HG03064 (cell line): Measurements from ENCODE around the gene P2RY4.
"Not testable (repeated sequence)": the region's sequence is repeated elsewhere in the genome, so short reads cannot be mapped to it uniquely, and the experiment has no call there.

Source experiments
- ATAC-seq: cut with Tn5 transposase; IDR thresholded peaks from one replicate; pipeline ENCODE4 v1.9.1; 2021; ENCODE audit warnings: low read depth; ENCODE audit not compliant: unreplicated experiment

The P2RY4 gene

DNA sequence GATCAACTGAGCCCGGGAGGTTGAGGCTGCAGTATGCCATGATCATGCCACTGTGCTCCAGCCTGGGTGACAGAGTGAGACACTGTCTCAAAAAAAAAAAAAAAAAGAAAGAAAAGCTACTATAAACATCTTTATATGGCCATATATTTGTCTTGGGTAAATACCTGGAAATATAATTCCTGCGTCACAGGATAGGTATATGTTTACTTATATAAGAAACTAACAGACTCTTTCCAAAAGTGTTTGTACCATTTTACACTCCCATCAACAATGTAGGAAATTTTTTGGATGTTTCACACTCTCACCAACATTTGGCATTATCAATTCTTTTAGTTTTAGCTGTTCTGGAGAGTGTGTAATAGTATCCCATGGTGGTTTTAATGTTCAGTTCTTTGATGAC, 12.8 kb downstream of the P2RY4 start:
- no peak for ATAC-seq

DNA sequence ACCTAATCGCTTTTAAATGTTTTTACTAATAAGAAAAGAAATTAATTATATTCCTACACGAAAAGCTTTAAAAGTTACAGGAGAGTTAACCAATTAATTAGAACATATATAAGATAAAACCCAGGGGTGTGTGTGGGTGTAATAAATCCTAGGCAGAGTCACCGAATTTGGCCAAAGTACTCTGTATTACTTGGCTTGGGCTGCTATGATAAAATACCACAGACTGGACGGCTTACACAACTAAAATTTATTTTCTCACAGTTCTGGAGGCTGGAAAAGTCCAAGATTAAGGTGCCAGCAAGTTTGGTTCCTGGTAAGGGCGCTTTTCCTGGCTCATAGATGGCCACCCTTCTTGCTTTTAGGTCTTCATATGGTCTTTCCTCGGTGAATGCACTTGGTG, 15.1 kb downstream of the P2RY4 start:
- ATAC-seq: no peak

DNA sequence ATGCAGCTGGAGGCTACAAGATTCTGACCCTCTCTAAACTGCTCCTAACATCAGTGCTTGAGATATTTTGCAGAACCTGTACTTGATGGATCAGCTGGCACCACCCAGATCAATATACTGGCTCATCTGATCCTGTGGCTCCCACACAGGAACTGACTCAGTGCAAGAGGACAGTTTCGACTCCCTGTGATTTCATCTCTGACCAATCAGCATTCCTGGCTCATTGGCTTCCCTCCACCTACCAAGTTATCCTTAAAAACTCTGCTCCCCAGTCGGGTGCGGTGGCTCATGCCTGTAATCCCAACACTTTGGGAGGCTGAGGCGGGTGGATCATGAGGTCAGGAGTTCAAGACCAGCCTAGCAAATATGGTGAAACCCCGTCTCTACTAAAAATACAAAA, 16.4 kb downstream of the P2RY4 start:
- not testable (repeated sequence) for ATAC-seq

DNA sequence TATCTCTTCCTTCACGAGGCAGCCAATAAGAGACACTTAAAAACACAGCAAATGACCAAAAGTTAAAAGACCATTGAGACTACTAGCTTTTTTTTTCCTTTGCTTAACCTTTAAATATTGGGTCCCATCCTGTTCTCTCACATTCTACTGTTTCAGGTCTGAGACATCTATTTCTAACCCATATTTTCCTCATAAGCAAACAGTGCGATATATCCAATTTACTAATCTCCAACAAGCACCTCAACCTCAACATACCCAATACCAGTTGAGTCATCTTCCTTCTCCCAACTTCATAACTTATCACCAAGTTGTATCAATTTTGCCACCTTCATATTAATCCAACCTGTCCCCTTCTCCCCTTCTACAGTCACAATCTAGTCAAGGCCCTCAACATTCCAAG, 18.5 kb downstream of the P2RY4 start:
- ATAC-seq: no peak

DNA sequence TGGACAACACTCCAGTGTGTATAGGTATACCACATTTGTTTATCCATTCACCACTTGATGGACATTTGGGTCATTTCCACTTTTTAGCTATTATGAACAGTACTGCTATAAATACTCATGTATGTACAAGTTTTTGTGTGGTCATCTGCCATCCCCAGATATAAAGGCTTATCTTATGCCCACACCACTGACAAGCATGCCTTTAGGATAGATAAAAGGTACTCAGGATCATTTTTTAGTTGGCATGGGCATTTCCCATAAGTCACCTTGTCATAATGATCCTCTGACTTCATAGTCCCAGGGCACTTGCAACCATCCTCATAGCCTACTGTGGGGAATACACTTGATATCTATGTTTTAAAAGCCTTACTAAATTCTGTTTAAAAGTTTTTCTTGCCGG, 19.3 kb downstream of the P2RY4 start:
- no peak for ATAC-seq

DNA sequence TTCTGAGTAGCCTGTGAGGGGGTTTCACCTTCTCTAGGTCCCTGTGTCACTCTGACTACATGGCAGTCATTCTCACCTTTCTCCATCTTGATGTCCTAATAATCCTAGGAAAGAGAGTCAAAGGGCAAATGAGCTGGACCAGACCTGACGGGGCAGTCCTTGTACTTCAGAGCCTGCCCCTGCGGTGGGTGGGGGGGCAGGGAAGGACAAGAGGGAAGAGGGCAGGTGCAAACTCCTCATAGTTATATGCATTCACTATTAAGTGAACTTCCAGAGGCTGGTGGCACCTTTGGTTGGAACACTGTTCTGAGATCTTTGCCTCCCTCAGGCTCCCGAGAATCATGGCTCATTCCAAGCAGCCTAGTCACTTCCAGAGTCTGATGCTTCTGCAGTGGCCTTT, 25.6 kb downstream of the P2RY4 start, which contains the start of gene AWAT1:
Gene AWAT1, plus strand, starts transcription at position 301 of the 400 bp plus-strand sequence. Its CDS starts 41 bp downstream, at position 342.
- ATAC-seq: no peak

DNA sequence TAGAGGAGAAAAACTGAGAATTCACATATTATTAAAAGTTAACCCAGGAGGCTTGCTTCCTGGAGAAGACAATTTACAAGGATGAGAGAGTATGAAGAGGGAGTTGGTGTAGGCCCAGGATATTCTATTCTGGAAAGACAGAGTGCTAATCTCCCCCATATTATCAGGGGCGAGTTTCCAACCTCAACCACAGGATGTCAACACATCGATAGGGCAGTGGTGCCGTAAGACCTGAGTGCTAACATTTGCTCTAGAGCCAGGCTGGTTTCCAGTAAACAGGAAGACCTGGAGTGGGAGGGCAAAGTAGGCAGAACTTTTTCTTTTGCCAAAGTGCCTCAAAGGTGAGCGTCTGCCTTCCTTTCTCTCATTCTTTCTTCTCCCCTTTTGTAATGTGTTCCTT, 28.3 kb downstream of the P2RY4 start:
- no peak for ATAC-seq

DNA sequence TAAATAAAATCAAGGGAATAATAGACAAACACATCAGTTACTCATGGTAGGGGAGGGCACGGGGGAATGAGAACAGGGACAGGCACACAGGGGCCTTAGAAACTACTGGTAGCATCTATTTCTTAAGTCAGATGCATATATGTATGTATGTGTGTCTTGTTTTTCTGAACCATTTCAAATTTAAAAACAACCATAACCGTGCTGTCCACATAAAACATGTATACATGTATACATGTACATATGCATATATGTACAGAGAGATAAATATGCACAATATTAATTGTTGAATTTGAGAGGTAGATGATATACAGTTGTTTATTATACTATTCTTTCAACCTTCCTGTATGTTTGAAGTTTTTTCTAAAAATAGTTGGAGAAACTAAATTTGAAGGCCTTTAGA, 33.3 kb downstream of the P2RY4 start:
- ATAC-seq: no peak

DNA sequence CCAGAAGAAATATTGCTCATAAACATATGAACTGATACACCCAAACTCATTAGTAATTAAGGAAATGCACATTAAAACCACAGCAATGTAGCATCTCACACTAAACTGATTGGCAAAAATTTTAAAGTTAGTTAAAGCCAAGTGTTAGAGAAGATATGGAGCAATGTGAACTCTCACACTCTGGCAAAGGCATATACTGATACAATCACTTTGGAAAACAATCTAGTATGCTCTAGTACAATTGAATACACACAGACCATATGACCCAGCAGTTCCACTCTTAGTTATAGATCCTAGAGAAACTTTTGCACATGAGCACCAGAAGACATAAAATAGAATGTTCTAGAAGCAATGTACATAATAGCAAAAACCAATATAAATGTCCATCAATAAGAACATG, 34.0 kb downstream of the P2RY4 start:
- no peak for ATAC-seq

DNA sequence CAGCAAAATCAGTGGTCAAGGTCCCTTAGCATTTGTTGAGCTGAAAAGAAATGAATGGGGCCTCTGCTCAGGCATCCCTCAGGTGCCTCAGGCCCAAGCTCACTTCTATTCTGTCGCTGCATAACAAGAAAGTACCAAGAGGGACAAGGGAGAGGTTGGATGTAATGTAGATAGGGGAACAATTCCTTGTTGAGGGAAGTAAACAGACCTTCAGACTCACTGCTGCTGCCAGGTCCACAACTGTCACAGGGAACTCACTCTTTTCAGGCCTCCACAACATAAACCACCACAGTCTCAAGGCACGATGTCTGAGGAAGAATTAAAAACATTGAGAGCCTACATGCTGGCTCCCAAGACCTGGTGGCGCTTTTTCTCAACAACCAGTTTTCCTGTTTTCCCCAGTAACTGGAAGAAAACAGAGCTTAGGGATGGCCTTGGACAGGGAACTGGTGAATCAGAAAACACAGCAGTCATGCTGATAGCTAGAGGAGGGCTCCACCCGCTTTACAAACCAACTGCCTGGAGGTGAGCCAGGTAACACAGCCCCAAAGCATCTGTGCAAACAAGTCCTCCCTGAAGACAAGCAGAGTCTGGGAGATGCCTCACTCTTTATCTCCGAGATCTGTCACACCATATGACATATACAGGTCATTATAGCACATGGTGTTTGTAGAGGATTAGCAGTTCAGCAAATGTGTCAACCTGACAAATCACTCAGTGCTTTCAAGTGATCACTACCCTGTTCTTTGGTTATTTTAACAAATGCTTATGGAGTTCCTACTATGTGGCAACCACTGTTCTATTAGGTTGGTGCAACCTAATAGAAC, 39.9 kb downstream of the P2RY4 start:
- no peak for ATAC-seq

DNA sequence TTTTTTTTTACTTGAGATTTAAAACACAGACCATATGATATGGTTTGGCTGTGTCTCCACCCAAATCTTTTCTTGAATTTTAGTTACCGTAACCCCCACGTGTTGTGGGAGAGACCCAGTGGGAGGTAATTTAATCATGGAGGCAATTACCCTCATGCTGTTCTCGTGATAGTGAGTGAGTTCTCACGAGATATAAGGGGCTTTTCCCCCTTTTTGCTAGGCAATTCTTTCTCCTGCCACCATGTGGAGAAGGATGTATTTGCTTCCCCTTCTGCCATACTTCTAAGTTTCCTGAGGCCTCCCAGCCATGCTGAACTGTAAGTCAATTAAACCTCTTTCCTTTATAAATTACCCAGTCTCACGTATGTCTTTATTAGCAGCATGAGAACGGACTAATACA, 50.4 kb downstream of the P2RY4 start:
- ATAC-seq: not testable (repeated sequence)

DNA sequence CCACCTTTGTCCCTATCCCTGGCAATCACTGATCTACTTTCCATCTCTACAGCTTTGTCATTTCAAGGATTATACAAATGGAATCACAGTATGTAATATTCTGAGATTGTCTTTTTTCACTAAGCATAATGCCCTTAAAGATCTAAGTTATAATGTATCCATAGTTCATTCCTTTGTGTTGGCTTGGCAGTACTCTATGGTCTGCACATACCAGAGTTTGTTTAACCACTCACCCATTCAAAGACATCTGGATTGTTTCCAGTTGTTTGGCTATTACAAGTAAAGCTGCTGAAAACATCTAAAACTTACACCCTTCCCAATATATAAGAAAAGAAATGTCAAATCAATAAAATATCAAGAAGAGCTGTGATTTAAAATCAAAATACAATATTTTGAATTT, 51.5 kb downstream of the P2RY4 start:
- ATAC-seq: no peak
